ENCODE data around the gene POLR3A.
A peak's percentile ranks its signal among the peaks of the same experiment; 100 is the strongest.

Gene POLR3A

DNA sequence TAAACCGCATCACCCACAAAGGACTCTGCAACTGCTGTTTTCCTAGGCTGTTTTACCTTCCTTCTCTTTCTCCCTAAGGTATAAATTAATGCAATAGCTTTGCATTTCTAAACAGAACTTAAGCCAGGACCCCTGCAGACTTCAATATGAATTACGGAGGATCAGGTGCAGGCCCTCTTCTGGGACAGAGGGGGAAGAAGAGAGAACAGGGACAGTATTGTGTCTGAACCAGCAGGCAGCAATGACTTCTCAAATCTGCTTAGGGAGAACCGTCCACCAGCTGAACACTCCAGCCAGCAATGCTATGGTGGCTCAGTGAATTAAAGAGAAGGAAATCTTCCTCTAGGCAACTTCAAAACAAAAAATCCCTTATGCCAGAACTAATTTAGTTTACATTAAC is 35.7 kb downstream of the POLR3A start:
- no peak for DNase-seq (ENCODE audit: low read depth)
- H3K4me3 ChIP-seq (ENCODE audit: low read depth, low read length), result no peak overlapping the region
- TF ChIP-seq, protein P1, sequence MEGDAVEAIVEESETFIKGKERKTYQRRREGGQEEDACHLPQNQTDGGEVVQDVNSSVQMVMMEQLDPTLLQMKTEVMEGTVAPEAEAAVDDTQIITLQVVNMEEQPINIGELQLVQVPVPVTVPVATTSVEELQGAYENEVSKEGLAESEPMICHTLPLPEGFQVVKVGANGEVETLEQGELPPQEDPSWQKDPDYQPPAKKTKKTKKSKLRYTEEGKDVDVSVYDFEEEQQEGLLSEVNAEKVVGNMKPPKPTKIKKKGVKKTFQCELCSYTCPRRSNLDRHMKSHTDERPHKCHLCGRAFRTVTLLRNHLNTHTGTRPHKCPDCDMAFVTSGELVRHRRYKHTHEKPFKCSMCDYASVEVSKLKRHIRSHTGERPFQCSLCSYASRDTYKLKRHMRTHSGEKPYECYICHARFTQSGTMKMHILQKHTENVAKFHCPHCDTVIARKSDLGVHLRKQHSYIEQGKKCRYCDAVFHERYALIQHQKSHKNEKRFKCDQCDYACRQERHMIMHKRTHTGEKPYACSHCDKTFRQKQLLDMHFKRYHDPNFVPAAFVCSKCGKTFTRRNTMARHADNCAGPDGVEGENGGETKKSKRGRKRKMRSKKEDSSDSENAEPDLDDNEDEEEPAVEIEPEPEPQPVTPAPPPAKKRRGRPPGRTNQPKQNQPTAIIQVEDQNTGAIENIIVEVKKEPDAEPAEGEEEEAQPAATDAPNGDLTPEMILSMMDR (IDR thresholded peaks at IDR 0.05; ENCODE audit: control insufficient read depth, extremely low read depth, insufficient read depth), result no peak

DNA sequence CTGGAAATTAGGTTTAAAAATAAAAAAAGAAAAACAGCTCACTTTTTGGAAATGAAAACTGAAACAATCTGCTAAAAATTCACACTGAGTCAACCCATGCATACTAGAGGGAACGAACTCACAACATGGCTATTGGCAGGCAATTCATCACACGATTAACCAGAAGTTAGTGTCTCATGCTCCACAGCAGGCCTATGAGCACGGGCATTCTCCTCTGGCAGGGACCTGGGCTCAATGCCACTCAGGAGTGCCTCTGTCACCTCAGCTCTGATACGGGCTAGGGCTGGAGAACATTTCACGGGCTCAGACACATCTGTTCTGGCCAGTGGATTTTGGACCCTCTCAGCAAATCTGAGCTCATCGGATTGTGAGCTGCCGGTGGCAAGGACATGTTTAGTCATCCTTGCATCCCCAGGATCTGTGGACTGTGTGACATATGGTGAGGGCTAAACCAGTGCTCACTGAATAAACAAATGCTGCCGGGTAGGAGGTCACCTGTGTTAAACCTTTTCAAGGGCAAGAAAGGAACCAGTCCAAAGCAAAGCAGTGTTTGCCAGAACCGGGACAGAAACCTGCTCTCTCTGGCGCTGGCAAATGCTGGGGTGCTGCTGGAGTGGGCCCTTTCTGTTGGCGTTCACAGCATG is 40.1 kb downstream of the POLR3A start:
- no peak overlapping the region for H3K4me3 ChIP-seq (ENCODE audit: low read depth, low read length)
- peak; percentile 27 for DNase-seq (ENCODE audit: low read depth)
- TF ChIP-seq, protein P1 (IDR thresholded peaks at IDR 0.05; ENCODE audit: control insufficient read depth, extremely low read depth, insufficient read depth), result no peak

DNA sequence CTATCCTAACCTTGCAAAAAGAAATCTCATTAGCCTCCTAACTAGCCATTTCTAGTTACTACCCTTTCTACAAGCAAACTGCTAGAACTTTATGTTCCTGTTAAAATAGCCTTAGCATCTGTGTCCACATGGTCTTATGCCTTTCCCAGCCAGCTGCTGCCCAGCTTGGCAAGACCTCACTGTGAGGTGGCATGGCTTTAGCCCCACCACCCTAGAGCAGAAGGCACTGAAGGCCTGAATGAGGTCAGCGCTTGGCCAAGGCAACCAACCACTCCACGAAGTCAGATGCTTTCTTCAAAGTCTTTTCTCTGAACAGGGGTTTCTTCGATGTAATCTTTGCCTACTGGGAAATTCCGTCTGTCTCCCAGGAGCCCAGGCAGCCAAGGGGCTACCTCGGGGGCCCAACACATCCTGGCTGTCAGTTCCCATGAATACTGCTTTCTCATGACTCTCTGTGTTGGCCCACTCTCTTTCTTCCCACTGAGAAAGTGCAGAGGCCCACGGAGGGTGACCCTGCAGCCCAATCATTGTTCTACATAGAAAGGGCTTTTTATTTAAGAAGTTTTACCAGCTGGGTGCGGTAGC is 41.6 kb downstream of the POLR3A start:
- no peak for DNase-seq (ENCODE audit: low read depth)
- no peak overlapping the region for H3K4me3 ChIP-seq (ENCODE audit: low read depth, low read length)
- TF ChIP-seq, protein P1 (IDR thresholded peaks at IDR 0.05; ENCODE audit: control insufficient read depth, extremely low read depth, insufficient read depth), result no peak

DNA sequence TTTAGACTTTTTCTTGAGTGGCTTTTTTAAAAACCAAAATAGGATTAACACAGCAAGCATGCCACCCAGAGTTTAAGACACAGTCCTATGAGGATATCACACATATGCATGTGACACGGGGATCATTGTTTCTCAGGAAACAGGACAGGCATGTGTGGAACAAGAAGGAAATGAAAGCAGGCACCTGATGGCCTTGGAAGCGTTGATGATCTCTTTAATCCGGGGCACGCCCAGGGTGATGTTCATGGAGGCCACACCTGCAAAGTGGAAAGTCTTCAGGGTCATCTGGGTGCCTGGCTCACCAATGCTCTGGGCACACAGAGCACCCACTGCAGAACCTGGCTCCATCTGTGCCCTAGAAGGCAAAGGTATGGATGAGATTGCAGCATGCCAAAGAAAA is 44.3 kb downstream of the POLR3A start:
- TF ChIP-seq, protein P1 (IDR thresholded peaks at IDR 0.05; ENCODE audit: control insufficient read depth, extremely low read depth, insufficient read depth), result no peak
- DNase-seq (ENCODE audit: low read depth), result no peak
- no peak overlapping the region for H3K4me3 ChIP-seq (ENCODE audit: low read depth, low read length)

DNA sequence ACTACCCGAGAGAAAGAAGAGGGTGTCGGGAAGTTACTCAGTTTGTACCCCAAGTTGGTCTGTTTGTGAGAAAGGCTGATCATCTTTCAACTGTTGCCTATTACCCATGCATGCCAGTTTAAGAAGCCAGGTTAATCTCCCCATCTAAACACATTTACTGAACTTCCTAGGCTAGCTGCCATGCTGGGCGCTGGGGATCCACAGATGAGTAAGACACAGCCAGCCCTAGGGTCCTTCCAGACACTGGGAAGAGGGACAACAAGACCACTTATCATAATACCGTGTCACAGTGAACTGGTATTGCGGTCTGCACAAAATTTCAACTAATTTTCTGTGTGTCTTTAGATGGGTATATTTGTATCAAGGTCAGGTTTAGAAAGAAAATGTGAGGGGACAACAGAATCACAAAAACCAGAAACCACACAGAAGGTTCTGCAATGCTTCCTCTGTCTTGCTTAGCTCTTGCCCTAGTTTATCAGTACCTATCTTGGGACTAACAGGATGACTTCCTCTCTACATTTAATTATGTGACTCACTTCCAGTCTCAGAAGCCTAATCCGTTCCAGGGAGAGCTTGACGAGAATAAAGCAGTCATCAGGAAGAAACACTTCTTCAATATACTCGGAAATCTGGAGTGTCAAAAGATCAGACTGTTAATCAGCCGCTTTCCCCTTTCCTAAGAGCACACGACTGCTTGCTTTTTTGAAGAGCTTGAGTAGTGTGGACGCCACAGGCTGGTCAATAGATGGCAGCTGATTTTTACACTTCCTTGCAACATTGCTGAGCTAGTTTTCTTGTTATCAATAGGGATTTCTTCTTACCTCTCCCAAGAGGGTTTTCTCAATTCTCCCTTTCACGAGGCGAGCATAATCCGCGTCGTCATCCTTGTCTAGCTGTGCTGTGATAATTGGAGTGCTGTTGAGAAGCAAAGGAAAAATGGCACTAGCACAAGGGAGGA is 45.7 kb downstream of the POLR3A start:
- TF ChIP-seq, protein P1 (IDR thresholded peaks at IDR 0.05; ENCODE audit: control insufficient read depth, extremely low read depth, insufficient read depth), result no peak
- no peak overlapping the region for H3K4me3 ChIP-seq (ENCODE audit: low read depth, low read length)
- DNase-seq (ENCODE audit: low read depth), result no peak

DNA sequence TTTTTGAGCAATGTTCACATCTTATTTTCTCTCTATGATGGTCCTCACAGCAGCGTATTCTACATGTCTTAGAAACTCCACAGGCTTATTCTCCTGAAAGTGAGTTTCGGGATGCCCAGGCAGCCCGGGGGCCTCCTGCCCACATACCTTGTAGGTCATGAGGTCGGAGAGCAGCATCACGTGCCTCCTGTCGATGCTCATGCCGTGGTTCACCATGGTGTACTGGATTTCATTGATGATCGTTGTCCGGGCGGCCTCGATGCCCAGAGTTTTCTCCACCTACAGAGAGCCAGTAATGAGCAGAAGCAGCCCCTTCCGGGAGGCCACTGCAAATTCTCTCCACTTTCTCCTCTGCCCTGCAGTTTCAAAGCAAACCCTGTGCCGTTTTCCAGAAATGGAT is 48.0 kb downstream of the POLR3A start:
- TF ChIP-seq, protein P1 (IDR thresholded peaks at IDR 0.05; ENCODE audit: control insufficient read depth, extremely low read depth, insufficient read depth), result no peak
- H3K4me3 ChIP-seq (ENCODE audit: low read depth, low read length), result no peak overlapping the region
- DNase-seq (ENCODE audit: low read depth), result no peak
